Upper lobe of right lung (tissue), 1 donor: ENCODE measurements around the gene MIEN1. TPM values are rescaled to one million over a fixed set of nuclear protein-coding genes. Genes with fewer than 3 reads are reported as not detected.

Experiments
- ATAC-seq: fragments of 200-7000 bp; cut with Tn5 transposase; one replicate; pipeline ENCODE4 v1.9.1; 2020; ENCODE audit warnings: mild to moderate bottlenecking, moderate library complexity
- DNase-seq: peaks from one replicate; pipeline ENCODE4 v3.0.0-alpha.2; 2020
- H3K27ac ChIP-seq: fragments of 200-600 bp; one replicate; pipeline ENCODE4 v1.8.0; 2022
- H3K27me3 ChIP-seq: fragments of 200-600 bp; one replicate; pipeline ENCODE4 v1.8.0; 2022; ENCODE audit warnings: mild to moderate bottlenecking
- H3K36me3 ChIP-seq: fragments of 200-600 bp; one replicate; pipeline ENCODE4 v1.8.0; 2022
- H3K4me1 ChIP-seq: fragments of 200-600 bp; one replicate; pipeline ENCODE4 v1.8.0; 2022
- H3K4me3 ChIP-seq: fragments of 200-600 bp; one replicate; pipeline ENCODE4 v1.8.0; 2022; ENCODE audit warnings: mild to moderate bottlenecking
- H3K9me3 ChIP-seq: fragments of 200-600 bp; one replicate; pipeline ENCODE4 v1.8.0; 2022
- intact Hi-C: fragments of 100-400 bp; cut with DNase I; formaldehyde crosslinking; loops from one replicate; pipeline ENCODE4 v1.11.0; 2022
- total RNA-seq: library from RNA; stranded (reverse); fragmentation: NEBNext Ultra II Directional; extraction: Animal tissue kit (Norgen Biotek cat#: 25700); gene quantifications from one replicate; pipeline ENCODE4 v1.2.1, GENCODE V29; 2021
- TF ChIP-seq, protein P1 (sequence below): fragments of 200-600 bp; IDR thresholded peaks from one replicate; pipeline ENCODE4 v1.8.0; 2022; ENCODE audit warnings: antibody characterized with exemption
- donor health status: DM: no; HTN: yes; CAD: no; lungs with severe emphysema.

MIEN1 gene
- total RNA-seq, 1 donor from 2014 or later: 48.5 TPM

- Histone ChIP-seq H3K27me3 (no peaks in the 10 kb centered on the region), H3K4me1 (peaks cover 17% of the 10 kb centered on the region), H3K27ac (no peak overlapping the region), H3K9me3 (no peaks in the 10 kb centered on the region), H3K36me3 (no peaks in the 10 kb centered on the region), H3K4me3 (no peak overlapping the region)
- intact Hi-C loops: no loop called here
- no peak for ATAC-seq
- no peak for DNase-seq
- TF ChIP-seq, protein P1, sequence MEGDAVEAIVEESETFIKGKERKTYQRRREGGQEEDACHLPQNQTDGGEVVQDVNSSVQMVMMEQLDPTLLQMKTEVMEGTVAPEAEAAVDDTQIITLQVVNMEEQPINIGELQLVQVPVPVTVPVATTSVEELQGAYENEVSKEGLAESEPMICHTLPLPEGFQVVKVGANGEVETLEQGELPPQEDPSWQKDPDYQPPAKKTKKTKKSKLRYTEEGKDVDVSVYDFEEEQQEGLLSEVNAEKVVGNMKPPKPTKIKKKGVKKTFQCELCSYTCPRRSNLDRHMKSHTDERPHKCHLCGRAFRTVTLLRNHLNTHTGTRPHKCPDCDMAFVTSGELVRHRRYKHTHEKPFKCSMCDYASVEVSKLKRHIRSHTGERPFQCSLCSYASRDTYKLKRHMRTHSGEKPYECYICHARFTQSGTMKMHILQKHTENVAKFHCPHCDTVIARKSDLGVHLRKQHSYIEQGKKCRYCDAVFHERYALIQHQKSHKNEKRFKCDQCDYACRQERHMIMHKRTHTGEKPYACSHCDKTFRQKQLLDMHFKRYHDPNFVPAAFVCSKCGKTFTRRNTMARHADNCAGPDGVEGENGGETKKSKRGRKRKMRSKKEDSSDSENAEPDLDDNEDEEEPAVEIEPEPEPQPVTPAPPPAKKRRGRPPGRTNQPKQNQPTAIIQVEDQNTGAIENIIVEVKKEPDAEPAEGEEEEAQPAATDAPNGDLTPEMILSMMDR: no peak
These were observed 32.4 kb downstream of the MIEN1 start for GRCh38 chr17:39697961-39698360.

DNA sequence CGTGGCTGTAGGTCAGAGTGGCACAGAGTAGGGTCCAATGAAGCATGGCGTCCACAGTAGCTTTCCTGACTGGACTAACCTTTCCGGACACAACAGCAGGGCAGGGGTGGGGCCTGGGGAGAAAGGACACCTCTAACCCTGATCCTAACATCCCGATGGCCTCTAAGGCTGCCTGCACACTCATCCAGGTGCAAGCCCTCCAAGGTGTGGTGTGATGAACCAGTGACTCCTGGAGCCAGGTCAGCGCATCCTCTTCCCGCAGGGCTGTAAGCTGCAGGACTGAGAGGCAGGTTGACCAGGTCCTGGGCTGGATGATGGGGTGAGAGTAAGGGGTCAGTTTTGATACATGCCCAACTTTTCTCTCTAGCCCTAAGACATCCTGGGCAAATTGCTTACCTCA, 33.6 kb downstream of the MIEN1 start:
- Histone ChIP-seq H3K4me3 (no peak overlapping the region), H3K27me3 (no peaks in the 10 kb centered on the region), H3K9me3 (no peaks in the 10 kb centered on the region), H3K36me3 (no peaks in the 10 kb centered on the region), H3K4me1 (peaks cover 11% of the 10 kb centered on the region), H3K27ac (no peak overlapping the region)
- TF ChIP-seq, protein P1: no peak
- ATAC-seq (no peak), DNase-seq (peak; percentile 46)
- intact Hi-C loops: no loop called here

GRCh38 chr17:39695089-39695474, 35.2 kb downstream of the MIEN1 start:
- H3K27me3 ChIP-seq: no peaks in the 10 kb centered on the region
- H3K4me1 ChIP-seq: peaks cover 5% of the 10 kb centered on the region
- no peak for ATAC-seq
- H3K4me3 ChIP-seq: no peak overlapping the region
- intact Hi-C loops: no loop called here
- H3K9me3 ChIP-seq: no peaks in the 10 kb centered on the region
- peak; percentile 23 for DNase-seq
- no peak overlapping the region for H3K27ac ChIP-seq
- TF ChIP-seq, protein P1: no peak
- H3K36me3 ChIP-seq: no peaks in the 10 kb centered on the region

- Histone ChIP-seq H3K36me3 (no peaks in the 10 kb centered on the region), H3K27me3 (no peaks in the 10 kb centered on the region), H3K4me3 (no peak overlapping the region), H3K4me1 (peaks cover 5% of the 10 kb centered on the region), H3K27ac (no peak overlapping the region), H3K9me3 (no peaks in the 10 kb centered on the region)
- DNase-seq (no peak), ATAC-seq (no peak)
- TF ChIP-seq, protein P1: no peak
- intact Hi-C loops: no loop called here
These were observed 35.7 kb downstream of the MIEN1 start for GRCh38 chr17:39694593-39694992.

GRCh38 chr17:39688945-39689344, 41.4 kb downstream of the MIEN1 start:
- no peaks in the 10 kb centered on the region for H3K27me3 ChIP-seq
- intact Hi-C loops: no loop called here
- TF ChIP-seq, protein P1: no peak
- DNase-seq (no peak), ATAC-seq (no peak)
- H3K27ac ChIP-seq: no peak overlapping the region
- peaks cover 9% of the 10 kb centered on the region for H3K36me3 ChIP-seq
- H3K4me1 ChIP-seq: peaks cover 16% of the 10 kb centered on the region
- no peaks in the 10 kb centered on the region for H3K9me3 ChIP-seq
- no peak overlapping the region for H3K4me3 ChIP-seq

- Histone ChIP-seq H3K36me3 (peaks cover 9% of the 10 kb centered on the region), H3K4me3 (peak overlapping the region; percentile 79), H3K27ac (peak overlapping the region; percentile 91), H3K9me3 (no peaks in the 10 kb centered on the region), H3K27me3 (no peaks in the 10 kb centered on the region), H3K4me1 (peaks cover 16% of the 10 kb centered on the region)
- TF ChIP-seq, protein P1: no peak
- no peak for ATAC-seq
- no peak for DNase-seq
- intact Hi-C loops: no loop called here
These were observed 41.9 kb downstream of the MIEN1 start for GRCh38 chr17:39688475-39688835.
